Liver (tissue), 3 donors: Measurements from ENCODE around the gene OXCT1.

Source experiments
- EGR1 ChIP-seq, 2 donors: IDR thresholded peaks; 2 replicates each; pipeline ENCODE4 v1.6.1; 2016 to 2018; ENCODE audit warnings: antibody characterized with exemption in 2 of 2, low read depth in 2 of 2
- GABPA ChIP-seq, 2 donors: IDR thresholded peaks in 1 of 2; conservative IDR thresholded peaks in 1 of 2; 2 replicates each; pipeline ENCODE4 v1.6.1; 2016; ENCODE audit warnings: antibody characterized with exemption in 2 of 2, mild to moderate bottlenecking in 1 of 2, moderate library complexity in 1 of 2
- NR2F2 ChIP-seq: IDR thresholded peaks from 2 replicates; pipeline ENCODE4 v1.6.1; 2016; ENCODE audit warnings: antibody characterized with exemption
- RAD21 ChIP-seq, 2 donors: IDR thresholded peaks; 2 replicates each; pipeline ENCODE4 v1.6.1; 2016; ENCODE audit warnings: antibody characterized with exemption in 2 of 2, mild to moderate bottlenecking in 2 of 2
- SP1 ChIP-seq: IDR thresholded peaks from 2 replicates; pipeline ENCODE4 v1.6.1; 2018; ENCODE audit warnings: antibody characterized with exemption, mild to moderate bottlenecking
- TAF1 ChIP-seq: conservative IDR thresholded peaks from 2 replicates; pipeline ENCODE4 v1.6.1; 2016; ENCODE audit warnings: antibody characterized with exemption, mild to moderate bottlenecking
- YY1 ChIP-seq: IDR thresholded peaks from 2 replicates; pipeline ENCODE4 v1.6.1; 2016; ENCODE audit warnings: antibody characterized with exemption, mild to moderate bottlenecking
- TF ChIP-seq, protein P1 (sequence below): IDR thresholded peaks from 2 replicates; pipeline ENCODE4 v1.6.1; 2016; ENCODE audit warnings: antibody characterized with exemption
- TF ChIP-seq, protein P2 (sequence below): IDR thresholded peaks from 2 replicates; pipeline ENCODE4 v1.6.1; 2016; ENCODE audit warnings: antibody characterized with exemption, mild to moderate bottlenecking
- TF ChIP-seq, protein P3 (sequence below): fragments of 150-350 bp; IDR thresholded peaks from 2 replicates; pipeline ENCODE4 v1.5.1; 2017; ENCODE audit warnings: improper control_type of control experiment, low read depth, low read length; ENCODE audit not compliant: missing input control
- TF ChIP-seq, protein P4 (sequence below): IDR thresholded peaks from 2 replicates; pipeline ENCODE4 v1.6.1; 2016; ENCODE audit warnings: antibody characterized with exemption
- donor health status: healthy.
- donor health status: healthy.

DNA sequence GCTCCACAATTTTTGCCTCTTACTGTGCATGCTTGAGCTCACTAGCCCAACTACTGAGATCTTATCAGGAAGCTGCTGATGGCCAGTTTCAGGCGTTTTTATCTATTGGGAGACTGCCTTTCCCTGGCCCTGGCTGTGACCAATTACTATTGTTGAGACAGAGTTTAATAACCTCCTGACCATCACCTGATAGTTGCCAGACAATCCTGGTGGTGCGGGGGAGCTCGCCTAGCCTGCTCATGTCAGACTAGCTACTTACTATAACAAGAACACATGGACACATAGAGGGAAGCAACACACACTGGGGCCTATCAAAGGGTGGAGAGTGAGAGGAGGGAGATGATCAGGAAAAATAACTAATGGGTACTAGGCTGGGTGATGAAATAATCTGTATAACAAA, 13.0 kb upstream of the OXCT1 start:
- TF ChIP-seq, protein P1, sequence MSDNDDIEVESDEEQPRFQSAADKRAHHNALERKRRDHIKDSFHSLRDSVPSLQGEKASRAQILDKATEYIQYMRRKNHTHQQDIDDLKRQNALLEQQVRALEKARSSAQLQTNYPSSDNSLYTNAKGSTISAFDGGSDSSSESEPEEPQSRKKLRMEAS, result no peak
- TF ChIP-seq, protein P2, sequence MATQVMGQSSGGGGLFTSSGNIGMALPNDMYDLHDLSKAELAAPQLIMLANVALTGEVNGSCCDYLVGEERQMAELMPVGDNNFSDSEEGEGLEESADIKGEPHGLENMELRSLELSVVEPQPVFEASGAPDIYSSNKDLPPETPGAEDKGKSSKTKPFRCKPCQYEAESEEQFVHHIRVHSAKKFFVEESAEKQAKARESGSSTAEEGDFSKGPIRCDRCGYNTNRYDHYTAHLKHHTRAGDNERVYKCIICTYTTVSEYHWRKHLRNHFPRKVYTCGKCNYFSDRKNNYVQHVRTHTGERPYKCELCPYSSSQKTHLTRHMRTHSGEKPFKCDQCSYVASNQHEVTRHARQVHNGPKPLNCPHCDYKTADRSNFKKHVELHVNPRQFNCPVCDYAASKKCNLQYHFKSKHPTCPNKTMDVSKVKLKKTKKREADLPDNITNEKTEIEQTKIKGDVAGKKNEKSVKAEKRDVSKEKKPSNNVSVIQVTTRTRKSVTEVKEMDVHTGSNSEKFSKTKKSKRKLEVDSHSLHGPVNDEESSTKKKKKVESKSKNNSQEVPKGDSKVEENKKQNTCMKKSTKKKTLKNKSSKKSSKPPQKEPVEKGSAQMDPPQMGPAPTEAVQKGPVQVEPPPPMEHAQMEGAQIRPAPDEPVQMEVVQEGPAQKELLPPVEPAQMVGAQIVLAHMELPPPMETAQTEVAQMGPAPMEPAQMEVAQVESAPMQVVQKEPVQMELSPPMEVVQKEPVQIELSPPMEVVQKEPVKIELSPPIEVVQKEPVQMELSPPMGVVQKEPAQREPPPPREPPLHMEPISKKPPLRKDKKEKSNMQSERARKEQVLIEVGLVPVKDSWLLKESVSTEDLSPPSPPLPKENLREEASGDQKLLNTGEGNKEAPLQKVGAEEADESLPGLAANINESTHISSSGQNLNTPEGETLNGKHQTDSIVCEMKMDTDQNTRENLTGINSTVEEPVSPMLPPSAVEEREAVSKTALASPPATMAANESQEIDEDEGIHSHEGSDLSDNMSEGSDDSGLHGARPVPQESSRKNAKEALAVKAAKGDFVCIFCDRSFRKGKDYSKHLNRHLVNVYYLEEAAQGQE, result no peak
- TF ChIP-seq, protein P3, sequence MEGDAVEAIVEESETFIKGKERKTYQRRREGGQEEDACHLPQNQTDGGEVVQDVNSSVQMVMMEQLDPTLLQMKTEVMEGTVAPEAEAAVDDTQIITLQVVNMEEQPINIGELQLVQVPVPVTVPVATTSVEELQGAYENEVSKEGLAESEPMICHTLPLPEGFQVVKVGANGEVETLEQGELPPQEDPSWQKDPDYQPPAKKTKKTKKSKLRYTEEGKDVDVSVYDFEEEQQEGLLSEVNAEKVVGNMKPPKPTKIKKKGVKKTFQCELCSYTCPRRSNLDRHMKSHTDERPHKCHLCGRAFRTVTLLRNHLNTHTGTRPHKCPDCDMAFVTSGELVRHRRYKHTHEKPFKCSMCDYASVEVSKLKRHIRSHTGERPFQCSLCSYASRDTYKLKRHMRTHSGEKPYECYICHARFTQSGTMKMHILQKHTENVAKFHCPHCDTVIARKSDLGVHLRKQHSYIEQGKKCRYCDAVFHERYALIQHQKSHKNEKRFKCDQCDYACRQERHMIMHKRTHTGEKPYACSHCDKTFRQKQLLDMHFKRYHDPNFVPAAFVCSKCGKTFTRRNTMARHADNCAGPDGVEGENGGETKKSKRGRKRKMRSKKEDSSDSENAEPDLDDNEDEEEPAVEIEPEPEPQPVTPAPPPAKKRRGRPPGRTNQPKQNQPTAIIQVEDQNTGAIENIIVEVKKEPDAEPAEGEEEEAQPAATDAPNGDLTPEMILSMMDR, result no peak
- TF ChIP-seq RAD21 (IDR thresholded peaks at IDR 0.05), result no peak
- TF ChIP-seq, protein P4, sequence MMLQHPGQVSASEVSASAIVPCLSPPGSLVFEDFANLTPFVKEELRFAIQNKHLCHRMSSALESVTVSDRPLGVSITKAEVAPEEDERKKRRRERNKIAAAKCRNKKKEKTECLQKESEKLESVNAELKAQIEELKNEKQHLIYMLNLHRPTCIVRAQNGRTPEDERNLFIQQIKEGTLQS, result no peak
- TF ChIP-seq GABPA (IDR thresholded peaks at IDR 0.05 in 1 of 2, conservative IDR thresholded peaks at IDR 0.05 in 1 of 2), result no peak
- TF ChIP-seq YY1, result no peak
- TF ChIP-seq TAF1, result no peak
- TF ChIP-seq NR2F2, result no peak
- no peak for TF ChIP-seq EGR1 (IDR thresholded peaks at IDR 0.05; ENCODE audit: low read depth in 2 of 2)
- no peak for TF ChIP-seq SP1
